Measurements from ENCODE around the gene PPDPF. TPM values are rescaled to one million over a fixed set of nuclear protein-coding genes. Genes with fewer than 3 reads are reported as not detected.

Gene PPDPF
- total RNA-seq, 4 donors from 2014 or later: 151 to 352 (median 299) TPM

- no peak within 1 kb of the TSS for H3K27ac ChIP-seq
- H3K4me3 ChIP-seq: peak within 1 kb of the TSS; percentile 54
- H3K27me3 ChIP-seq: peaks cover 80% of the 10 kb centered on the region
- no peak for DNase-seq (ENCODE audit: low spot score in 2 of 2)
- H3K9me3 ChIP-seq: no peaks in the 10 kb centered on the region
- TF ChIP-seq EP300 (IDR thresholded peaks at IDR 0.05): no peak
- TF ChIP-seq CTCF (IDR thresholded peaks at IDR 0.05): peak in 1 of 2 donors; percentile 19
- no peak for TF ChIP-seq POLR2A (IDR thresholded peaks at IDR 0.05)
- TF ChIP-seq POLR2AphosphoS5 (IDR thresholded peaks at IDR 0.05): no peak
- H3K36me3 ChIP-seq: no peaks in the 10 kb centered on the region
- WGBS: no CpG with 5 or more reads among the region's 58 CpGs
- H3K4me1 ChIP-seq: peaks cover 36% of the 10 kb centered on the region
These were observed 21.6 kb upstream of the PPDPF start, which contains the start of gene EEF1A2 for GRCh38 chr20:63498960-63499337. Gene EEF1A2, minus strand, starts transcription at chr20:63499083. Its CDS starts 1,320 bp downstream, at chr20:63497763.

- DNase-seq (ENCODE audit: low spot score in 2 of 2): peak in 1 of 2 donors; percentile 62
- no peaks in the 10 kb centered on the region for H3K9me3 ChIP-seq
- no peak overlapping the region for H3K27ac ChIP-seq
- no peaks in the 10 kb centered on the region for H3K36me3 ChIP-seq
- 30% methylated on average over 4 of the region's 48 CpGs for WGBS
- peaks cover 85% of the 10 kb centered on the region for H3K27me3 ChIP-seq
- H3K4me3 ChIP-seq: peak overlapping the region; percentile 54
- no peak for TF ChIP-seq POLR2A (IDR thresholded peaks at IDR 0.05)
- TF ChIP-seq EP300 (IDR thresholded peaks at IDR 0.05): no peak
- no peak for TF ChIP-seq POLR2AphosphoS5 (IDR thresholded peaks at IDR 0.05)
- TF ChIP-seq CTCF (IDR thresholded peaks at IDR 0.05): no peak
- peaks cover 36% of the 10 kb centered on the region for H3K4me1 ChIP-seq
These were observed 21.1 kb upstream of the PPDPF start for GRCh38 chr20:63499338-63499969.

GRCh38 chr20:63500151-63500901 is 20.2 kb upstream of the PPDPF start:
- Histone ChIP-seq H3K27me3 (peaks cover 94% of the 10 kb centered on the region), H3K36me3 (no peaks in the 10 kb centered on the region), H3K4me1 (peaks cover 36% of the 10 kb centered on the region), H3K9me3 (peaks cover 3% of the 10 kb centered on the region), H3K4me3 (no peak overlapping the region), H3K27ac (no peak overlapping the region)
- 59% methylated on average over 9 of the region's 24 CpGs for WGBS
- TF ChIP-seq EP300 (IDR thresholded peaks at IDR 0.05) (no peak), POLR2A (IDR thresholded peaks at IDR 0.05) (no peak), POLR2AphosphoS5 (IDR thresholded peaks at IDR 0.05) (no peak), CTCF (IDR thresholded peaks at IDR 0.05) (no peak)
- no peak for DNase-seq (ENCODE audit: low spot score in 2 of 2)

GRCh38 chr20:63500902-63501817 is 19.4 kb upstream of the PPDPF start:
- H3K4me3 ChIP-seq: no peak overlapping the region
- WGBS: 80% methylated on average over 17 of the region's 27 CpGs
- peaks cover 94% of the 10 kb centered on the region for H3K27me3 ChIP-seq

More at GRCh38 chr20:63500902-63501817, 19.4 kb upstream of the PPDPF start:
- Histone ChIP-seq H3K4me1 (peaks cover 33% of the 10 kb centered on the region), H3K27ac (no peak overlapping the region), H3K36me3 (no peaks in the 10 kb centered on the region), H3K9me3 (peaks cover 9% of the 10 kb centered on the region)
- no peak for DNase-seq (ENCODE audit: low spot score in 2 of 2)
- TF ChIP-seq POLR2AphosphoS5 (IDR thresholded peaks at IDR 0.05) (no peak), EP300 (IDR thresholded peaks at IDR 0.05) (no peak), CTCF (IDR thresholded peaks at IDR 0.05) (no peak), POLR2A (IDR thresholded peaks at IDR 0.05) (no peak)

All from suprapubic skin (tissue), 4 donors.